RWPE2 (cell line): ENCODE data around the gene WNT4.

Experiments used
- ATAC-seq: fragments of 200-7000 bp; cut with Tn5 transposase; 3 replicates; pipeline ENCODE4 v1.9.1; 2021; ENCODE audit warnings: low read depth
- DNase-seq: peaks from one replicate; pipeline ENCODE4 v3.0.0-alpha.2; 2020; ENCODE audit warnings: low spot score
- H3K27ac ChIP-seq: fragments of 450-650 bp; 2 replicates; pipeline ENCODE4 v1.5.1; 2017; ENCODE audit warnings: mild to moderate bottlenecking; ENCODE audit not compliant: poor library complexity, severe bottlenecking
- H3K27me3 ChIP-seq: fragments of 250-450 bp; sonication (Bioruptor Pico); 2 replicates; pipeline ENCODE4 v1.5.1; 2021; ENCODE audit warnings: mild to moderate bottlenecking, moderate library complexity; ENCODE audit not compliant: insufficient read depth, poor library complexity, severe bottlenecking
- H3K36me3 ChIP-seq: fragments of 250-450 bp; sonication (Bioruptor Pico); 2 replicates; pipeline ENCODE4 v1.5.1; 2020; ENCODE audit warnings: low read depth, mild to moderate bottlenecking, moderate library complexity
- H3K4me1 ChIP-seq: fragments of 250-450 bp; sonication (Bioruptor Pico); 2 replicates; pipeline ENCODE4 v1.5.1; 2021; ENCODE audit warnings: mild to moderate bottlenecking, moderate library complexity; ENCODE audit not compliant: insufficient read depth, poor library complexity, severe bottlenecking
- H3K4me3 ChIP-seq: fragments of 250-450 bp; sonication (Bioruptor Pico); 2 replicates; pipeline ENCODE4 v1.5.1; 2021; ENCODE audit warnings: mild to moderate bottlenecking, moderate library complexity; ENCODE audit not compliant: severe bottlenecking
- H3K9me3 ChIP-seq: fragments of 250-450 bp; sonication (Bioruptor Pico); 2 replicates; pipeline ENCODE4 v1.5.1; 2021; ENCODE audit warnings: mild to moderate bottlenecking, moderate library complexity; ENCODE audit not compliant: severe bottlenecking
- TF ChIP-seq, protein P1 (sequence below): fragments of 450-650 bp; IDR thresholded peaks from one replicate; pipeline ENCODE4 v1.5.1; 2017; ENCODE audit warnings: mild to moderate bottlenecking, moderate library complexity; ENCODE audit not compliant: poor library complexity, severe bottlenecking

Gene WNT4

DNA sequence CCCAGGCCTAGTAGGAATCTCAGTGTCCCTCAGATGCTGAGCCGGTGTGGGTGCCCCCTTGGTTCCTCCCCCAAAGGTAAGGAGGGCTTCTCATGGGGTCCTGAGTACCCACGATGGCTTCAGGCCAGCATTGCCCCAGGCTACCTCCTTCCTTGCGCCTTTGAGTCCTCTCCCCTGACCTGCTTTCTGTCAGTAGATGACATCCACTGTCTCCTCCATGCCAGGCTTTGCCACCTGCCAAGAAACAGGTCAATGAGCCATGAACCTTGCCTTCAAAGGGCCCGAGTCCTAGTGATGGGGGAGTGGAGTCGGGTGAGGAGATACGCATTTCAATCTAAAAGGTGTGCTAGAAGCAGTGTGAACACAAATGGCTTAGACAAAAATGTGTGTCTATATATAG is 15.6 kb downstream of the WNT4 start:
- Histone ChIP-seq H3K27me3 (no peaks in the 10 kb centered on the region), H3K27ac (no peak overlapping the region), H3K4me3 (no peak overlapping the region), H3K36me3 (no peaks in the 10 kb centered on the region), H3K9me3 (no peaks in the 10 kb centered on the region), H3K4me1 (peaks cover 4% of the 10 kb centered on the region)
- no peak for DNase-seq
- no peak for ATAC-seq
- TF ChIP-seq, protein P1, sequence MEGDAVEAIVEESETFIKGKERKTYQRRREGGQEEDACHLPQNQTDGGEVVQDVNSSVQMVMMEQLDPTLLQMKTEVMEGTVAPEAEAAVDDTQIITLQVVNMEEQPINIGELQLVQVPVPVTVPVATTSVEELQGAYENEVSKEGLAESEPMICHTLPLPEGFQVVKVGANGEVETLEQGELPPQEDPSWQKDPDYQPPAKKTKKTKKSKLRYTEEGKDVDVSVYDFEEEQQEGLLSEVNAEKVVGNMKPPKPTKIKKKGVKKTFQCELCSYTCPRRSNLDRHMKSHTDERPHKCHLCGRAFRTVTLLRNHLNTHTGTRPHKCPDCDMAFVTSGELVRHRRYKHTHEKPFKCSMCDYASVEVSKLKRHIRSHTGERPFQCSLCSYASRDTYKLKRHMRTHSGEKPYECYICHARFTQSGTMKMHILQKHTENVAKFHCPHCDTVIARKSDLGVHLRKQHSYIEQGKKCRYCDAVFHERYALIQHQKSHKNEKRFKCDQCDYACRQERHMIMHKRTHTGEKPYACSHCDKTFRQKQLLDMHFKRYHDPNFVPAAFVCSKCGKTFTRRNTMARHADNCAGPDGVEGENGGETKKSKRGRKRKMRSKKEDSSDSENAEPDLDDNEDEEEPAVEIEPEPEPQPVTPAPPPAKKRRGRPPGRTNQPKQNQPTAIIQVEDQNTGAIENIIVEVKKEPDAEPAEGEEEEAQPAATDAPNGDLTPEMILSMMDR, result no peak

GRCh38 chr1:22126531-22126930 is 16.4 kb downstream of the WNT4 start:
- no peak for ATAC-seq
- TF ChIP-seq, protein P1, result no peak
- Histone ChIP-seq H3K36me3 (no peaks in the 10 kb centered on the region), H3K27ac (no peak overlapping the region), H3K9me3 (no peaks in the 10 kb centered on the region), H3K4me3 (no peak overlapping the region), H3K27me3 (no peaks in the 10 kb centered on the region), H3K4me1 (no peaks in the 10 kb centered on the region)
- DNase-seq, result no peak

- no peaks in the 10 kb centered on the region for H3K36me3 ChIP-seq
- ATAC-seq (no peak), DNase-seq (no peak)
- H3K27me3 ChIP-seq, result no peaks in the 10 kb centered on the region
- no peak overlapping the region for H3K4me3 ChIP-seq
- TF ChIP-seq, protein P1, result no peak
- no peaks in the 10 kb centered on the region for H3K9me3 ChIP-seq
- no peak overlapping the region for H3K27ac ChIP-seq
- H3K4me1 ChIP-seq, result no peaks in the 10 kb centered on the region
Observed at GRCh38 chr1:22124592-22125229, 18.2 kb downstream of the WNT4 start.

DNA sequence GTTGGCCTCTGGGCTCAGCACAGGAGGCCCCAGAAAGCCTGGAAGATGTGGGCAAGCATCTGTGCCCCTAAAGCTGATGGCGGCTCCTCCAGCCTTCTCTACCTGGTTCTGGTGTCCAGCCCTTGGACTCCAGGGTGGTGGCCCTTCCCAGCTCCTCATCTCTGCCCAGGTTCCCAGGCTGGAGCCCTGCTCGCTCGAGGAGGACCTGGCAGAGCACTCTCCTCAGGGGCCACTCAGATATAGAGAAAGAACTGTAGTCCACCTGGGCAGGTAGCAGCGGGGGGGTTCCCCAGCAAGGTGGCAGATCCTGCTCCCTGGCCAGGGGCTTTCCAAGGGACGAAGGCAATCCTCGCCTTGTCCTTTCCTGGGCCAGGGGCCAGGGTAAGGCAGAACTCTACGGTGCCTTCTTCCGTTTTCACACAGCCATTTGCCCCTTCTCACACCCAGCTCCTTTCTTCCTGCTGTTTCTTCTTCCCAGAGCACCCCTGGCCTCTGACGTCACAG is 18.9 kb downstream of the WNT4 start:
- Histone ChIP-seq H3K9me3 (no peaks in the 10 kb centered on the region), H3K36me3 (no peaks in the 10 kb centered on the region), H3K4me3 (no peak overlapping the region), H3K4me1 (no peaks in the 10 kb centered on the region), H3K27ac (no peak overlapping the region), H3K27me3 (no peaks in the 10 kb centered on the region)
- no peak for DNase-seq
- TF ChIP-seq, protein P1, result no peak
- ATAC-seq, result no peak; the same call in 2 of the 3 replicates

- no peaks in the 10 kb centered on the region for H3K27me3 ChIP-seq
- H3K36me3 ChIP-seq, result 0 out of 2 replicates have a peak, but pooled peaks cover 3% of the 10 kb centered on the region
- DNase-seq (no peak), ATAC-seq (no peak)
- no peaks in the 10 kb centered on the region for H3K4me1 ChIP-seq
- H3K9me3 ChIP-seq, result no peaks in the 10 kb centered on the region
- TF ChIP-seq, protein P1, result no peak
- H3K4me3 ChIP-seq, result no peak overlapping the region
- H3K27ac ChIP-seq, result no peak overlapping the region
Observed at GRCh38 chr1:22123071-22123390, 19.9 kb downstream of the WNT4 start.
